OCI-M1 (cell line): ENCODE measurements around the gene HOXC10.

ENCODE experiments used
- DNase-seq: peaks from one replicate; lab custom pipeline; 2025; lab: John Stamatoyannopoulos, UW

Gene HOXC10

GRCh38 chr12:53977596-53978445, 7.1 kb upstream of the HOXC10 start:
- no peak for DNase-seq

DNA sequence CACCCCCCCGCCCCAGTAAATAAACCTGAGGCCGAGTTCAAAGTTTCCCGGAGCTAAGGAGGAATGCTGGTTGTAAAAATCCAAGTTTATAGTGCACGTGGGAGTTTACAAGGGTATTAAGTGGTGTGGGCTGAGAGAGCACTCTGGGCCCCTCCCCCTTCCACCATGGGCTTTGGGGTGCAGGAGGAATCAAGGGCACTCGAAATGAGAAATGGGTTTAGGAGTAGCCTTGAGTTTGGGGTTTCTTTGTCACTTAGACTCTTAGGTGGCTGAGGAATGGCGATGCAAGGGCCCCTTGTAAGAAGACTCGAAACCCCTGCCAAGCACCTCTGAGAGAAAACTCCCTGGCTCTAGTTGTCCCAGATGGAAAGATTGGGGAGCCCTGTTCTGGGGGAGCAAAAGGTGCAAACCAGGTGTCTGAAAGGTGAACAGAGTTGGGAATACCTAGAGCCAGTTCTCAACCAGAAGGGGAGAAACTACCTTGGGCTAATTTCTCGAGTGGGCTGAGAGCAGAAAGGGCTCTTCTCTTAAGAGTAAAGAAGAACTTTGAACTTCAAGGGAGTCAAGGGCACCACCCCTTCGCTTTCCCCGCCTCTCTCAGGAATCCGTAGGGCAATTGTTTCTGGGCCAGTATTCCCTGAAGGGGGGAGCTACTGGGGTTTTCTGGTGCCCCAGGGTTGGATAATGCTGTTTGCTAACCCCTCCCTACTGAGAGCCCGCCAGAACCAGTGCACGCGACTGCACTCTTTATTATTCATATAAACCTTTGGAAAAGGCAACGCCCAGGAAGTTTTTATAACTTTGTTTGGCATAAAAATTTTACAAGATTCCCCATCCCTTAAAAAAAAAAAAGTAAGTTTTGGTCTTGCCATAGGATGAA, 6.2 kb upstream of the HOXC10 start:
- no peak for DNase-seq

- no peak for DNase-seq
These were observed 4.7 kb upstream of the HOXC10 start for GRCh38 chr12:53980104-53980801.

GRCh38 chr12:53980802-53981496, 4.0 kb upstream of the HOXC10 start:
- no peak for DNase-seq

GRCh38 chr12:53981634-53982565, 3.0 kb upstream of the HOXC10 start:
- DNase-seq = no peak

- no peak for DNase-seq
These were observed 2.0 kb upstream of the HOXC10 start for GRCh38 chr12:53982648-53983567.

DNA sequence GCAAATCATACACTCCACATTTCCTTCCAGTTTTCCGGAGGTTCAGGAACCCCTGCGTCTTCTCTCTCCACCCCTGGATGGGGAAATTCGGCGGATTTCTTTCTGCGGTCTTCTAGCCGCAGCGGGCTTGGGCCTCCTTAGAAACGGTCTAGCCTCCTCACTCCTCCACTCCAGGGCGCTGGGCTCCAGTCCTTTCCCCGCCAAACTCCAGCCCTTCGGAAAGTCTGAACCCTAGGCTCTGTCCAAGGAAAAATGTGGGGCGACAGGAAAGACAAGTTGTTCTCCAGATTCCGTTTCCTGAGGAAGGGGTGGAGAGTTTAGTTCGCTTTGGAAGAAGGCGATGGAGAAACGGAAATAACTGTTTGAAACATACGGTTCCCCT, 1.4 kb upstream of the HOXC10 start:
- no peak for DNase-seq

GRCh38 chr12:53983950-53984572, 885 bp upstream of the HOXC10 start:
- DNase-seq = no peak

GRCh38 chr12:53985692-53985993, 697 bp downstream of the HOXC10 start:
- no peak for DNase-seq

DNA sequence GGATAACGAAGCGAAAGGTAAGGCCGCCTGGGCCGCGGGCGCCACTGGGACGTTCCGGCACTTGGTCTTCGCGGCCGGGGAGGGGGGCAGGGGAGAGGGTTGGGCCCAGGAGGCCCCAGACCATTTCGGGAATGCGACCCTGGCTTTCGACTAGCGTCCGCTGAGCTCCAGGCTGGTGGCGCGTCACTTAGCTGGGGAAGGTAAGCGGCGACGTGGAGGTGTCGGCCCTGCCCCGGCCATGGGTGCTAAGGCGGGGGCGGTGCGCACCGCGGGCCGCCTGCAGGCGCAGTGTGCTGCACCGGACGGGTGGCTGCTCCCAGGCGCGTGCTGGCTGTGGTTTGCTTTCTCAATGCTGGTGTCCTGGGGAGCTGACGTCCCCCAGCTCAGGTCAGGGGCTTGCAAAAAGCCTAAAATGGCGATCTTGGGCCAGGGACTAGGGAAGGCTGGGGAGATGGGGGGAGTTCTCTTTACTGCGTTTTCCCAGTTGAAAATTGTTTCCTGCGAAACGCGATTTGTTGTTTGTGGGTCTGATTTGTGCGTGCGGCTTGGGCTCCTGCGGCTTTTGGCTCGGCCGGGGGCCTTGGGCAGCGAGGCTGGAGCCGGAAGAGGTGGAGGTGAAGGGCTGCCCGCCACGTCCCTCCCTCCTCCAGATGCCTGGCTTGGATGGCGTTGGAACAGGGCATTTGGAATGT, 1.2 kb downstream of the HOXC10 start:
- no peak for DNase-seq

DNA sequence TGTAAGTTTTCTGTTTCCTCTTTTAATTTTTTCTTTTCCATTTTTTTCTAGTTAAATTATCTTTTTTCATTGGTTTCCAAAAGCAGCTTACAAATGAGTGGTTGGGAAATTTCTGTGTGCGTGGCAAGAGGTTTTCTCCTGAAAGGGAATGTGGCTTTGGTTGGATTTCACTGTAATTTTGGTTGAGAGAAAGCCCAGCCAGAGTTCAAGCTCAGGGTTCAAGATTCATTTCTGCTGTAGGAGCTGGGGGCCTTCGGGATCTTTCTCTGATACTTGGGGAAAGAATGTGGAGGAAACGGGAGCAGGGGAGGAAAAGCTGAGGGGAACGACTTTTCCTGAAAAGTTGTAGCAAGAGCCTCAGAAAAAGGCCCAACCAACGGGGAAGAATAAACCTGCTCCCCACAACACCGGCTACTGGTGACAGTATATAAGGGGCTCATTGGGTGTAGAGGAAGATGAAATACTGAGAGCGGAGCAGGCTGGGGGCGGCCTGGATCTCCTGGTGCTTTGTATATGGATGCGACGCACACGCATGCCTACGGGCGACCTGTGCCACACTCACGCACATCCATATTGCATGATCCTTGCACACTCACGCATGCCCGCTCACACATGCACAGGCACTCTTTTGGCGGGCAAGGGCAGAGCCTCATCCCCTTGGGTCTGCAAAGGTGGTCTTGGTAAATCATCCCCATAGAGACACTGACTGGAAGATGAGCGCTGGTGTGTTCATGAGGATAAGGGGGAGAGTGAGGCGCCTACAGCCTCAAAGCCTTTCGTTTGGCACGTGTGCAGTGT, 1.9 kb downstream of the HOXC10 start:
- DNase-seq = no peak

DNA sequence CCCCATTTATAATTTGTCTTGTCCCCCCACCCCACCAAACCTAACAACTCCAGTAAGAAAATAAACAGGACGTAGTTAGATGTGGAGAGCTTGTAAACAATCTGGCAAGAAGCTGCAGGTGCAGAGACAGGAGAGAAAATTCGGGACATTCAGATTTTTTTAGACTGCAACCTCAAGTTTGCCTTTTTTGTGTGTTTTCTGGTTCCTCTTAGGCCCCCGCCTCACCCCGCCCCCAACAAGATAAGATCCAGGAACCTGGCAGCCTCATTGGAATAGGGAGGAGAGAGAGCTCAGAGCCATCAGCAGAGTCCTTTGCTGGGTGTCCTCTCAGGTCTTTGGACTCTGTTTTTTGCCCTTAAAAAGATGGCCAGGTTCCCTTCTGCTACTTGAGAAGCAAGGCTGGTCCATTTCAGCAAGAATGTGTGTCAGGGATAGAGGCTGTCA, 2.9 kb downstream of the HOXC10 start:
- peak; percentile 26 for DNase-seq

- DNase-seq = no peak
These were observed 3.7 kb downstream of the HOXC10 start for GRCh38 chr12:53988541-53989226.

DNA sequence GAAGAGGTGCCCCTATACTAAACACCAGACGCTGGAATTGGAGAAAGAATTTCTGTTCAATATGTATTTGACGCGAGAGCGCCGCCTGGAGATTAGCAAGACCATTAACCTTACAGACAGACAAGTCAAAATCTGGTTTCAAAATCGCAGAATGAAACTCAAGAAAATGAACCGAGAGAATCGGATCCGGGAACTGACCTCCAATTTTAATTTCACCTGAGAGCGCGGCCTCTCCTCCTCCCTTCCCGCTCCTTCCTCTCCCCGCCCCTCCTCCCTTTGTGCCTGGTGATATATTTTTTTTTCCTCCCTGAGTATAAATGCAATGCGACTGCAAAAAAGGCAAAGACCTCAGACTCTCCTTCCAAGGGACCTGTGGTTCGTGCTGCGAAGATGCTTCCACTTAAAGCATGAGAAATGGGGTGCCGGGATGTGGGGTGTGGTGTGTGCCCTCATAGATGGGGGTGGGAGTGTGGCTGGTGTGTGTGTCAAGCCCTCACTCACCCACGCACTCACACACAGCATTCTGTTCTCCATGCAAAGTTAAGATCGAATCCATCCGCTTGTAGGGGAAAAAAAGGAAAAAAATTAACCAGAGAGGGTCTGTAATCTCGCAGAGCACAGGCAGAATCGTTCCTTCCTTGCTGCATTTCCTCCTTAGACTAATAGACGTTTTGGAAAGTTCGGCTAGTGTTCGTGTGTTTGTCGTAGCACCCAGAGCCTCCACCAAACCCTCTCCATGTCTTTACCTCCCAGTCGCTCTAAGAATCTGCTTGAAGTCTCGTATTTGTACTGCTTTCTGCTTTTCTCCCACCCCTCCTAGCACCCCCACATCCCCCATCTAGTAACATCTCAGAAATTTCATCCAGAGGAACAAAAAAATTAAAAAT, 4.5 kb downstream of the HOXC10 start:
- peak; percentile 83 for DNase-seq

DNA sequence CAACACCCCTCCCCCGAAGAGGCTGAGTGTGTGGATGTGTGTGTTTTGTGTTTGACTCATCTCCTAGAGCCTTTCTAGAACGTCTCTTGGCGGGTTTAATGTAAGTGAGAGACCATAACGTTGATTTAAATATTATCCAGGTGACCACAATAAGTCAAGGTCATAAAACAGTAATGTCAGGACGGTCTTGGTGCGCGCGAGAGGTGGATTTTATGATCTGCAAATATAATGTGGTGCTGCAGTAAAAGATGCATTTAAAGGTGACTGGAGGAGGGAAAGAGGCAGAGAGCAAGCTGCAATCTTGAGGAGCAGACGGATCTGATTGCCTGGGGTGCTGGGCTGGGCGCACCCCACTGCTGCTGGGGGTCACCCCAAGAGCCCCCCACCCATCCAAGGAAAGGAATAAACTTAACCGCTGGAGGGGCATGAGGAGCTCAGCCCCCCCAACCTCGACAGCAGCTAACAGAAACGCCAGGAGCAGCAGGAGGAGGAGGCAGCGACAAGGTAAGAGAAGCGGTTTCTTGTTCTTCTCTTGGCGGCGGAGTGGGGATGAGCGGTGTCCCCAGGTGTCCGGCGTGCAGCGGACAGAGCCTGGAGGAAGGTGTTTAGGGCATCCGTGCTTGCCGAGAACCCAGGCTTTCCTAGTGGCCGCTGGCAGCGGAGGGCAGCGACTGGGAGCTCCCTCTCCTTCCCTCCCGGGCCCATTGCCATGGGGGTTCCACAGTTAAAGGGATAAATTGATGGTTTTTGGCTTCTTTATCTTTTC, 5.5 kb downstream of the HOXC10 start:
- no peak for DNase-seq

DNA sequence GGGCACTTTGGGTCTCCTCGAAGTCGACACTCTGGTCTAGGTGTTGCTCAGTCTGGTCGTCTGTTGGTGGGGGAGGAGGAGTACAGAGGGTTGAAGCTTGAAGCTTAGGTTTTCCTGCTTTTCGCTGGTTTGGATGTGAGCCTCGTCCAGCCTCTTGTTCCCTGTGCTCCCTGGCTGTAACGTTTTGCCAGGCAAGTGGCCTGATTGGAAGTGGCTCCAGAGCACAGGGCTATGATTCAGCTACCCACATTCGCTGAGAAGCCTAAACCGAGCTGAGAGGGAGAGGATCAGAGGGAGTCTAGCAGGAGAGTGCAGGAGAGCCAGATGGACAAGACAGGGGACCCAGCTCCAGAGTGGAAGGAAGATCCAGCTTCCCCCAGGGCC, 6.1 kb downstream of the HOXC10 start:
- DNase-seq = no peak
